Keratinocyte (primary cell): Measurements from ENCODE around the gene FPR1. TPM values are rescaled to one million over a fixed set of nuclear protein-coding genes. Genes with fewer than 3 reads are reported as not detected.
"Not testable (repeated sequence)": the region's sequence is repeated elsewhere in the genome, so short reads cannot be mapped to it uniquely, and the experiment has no call there.

Experiments
- DNase-seq: peaks from one replicate; pipeline ENCODE4 v3.0.0-alpha.2; 2011; ENCODE audit warnings: low read depth, missing footprints, low spot score
- FAIRE-seq: peaks from 2 replicates; lab custom pipeline; 2011; peaks lifted over from hg19 to GRCh38; lab: Jason Lieb, UNC
- H2AFZ ChIP-seq: 2 replicates; pipeline ENCODE4 v1.6.0; 2012; ENCODE audit warnings: low read length, control low read depth, inconsistent platforms; ENCODE audit not compliant: control insufficient read depth
- H3K27ac ChIP-seq: 2 replicates; pipeline ENCODE4 v1.5.1; 2011; ENCODE audit warnings: low read length; ENCODE audit not compliant: control insufficient read depth, insufficient read depth
- H3K27me3 ChIP-seq: 3 replicates; pipeline ENCODE4 v1.6.0; 2011; ENCODE audit warnings: low read length; ENCODE audit not compliant: control insufficient read depth, insufficient read depth; ENCODE audit errors: extremely low read depth
- H3K36me3 ChIP-seq, 2 experiments: 2 replicates in 1 of 2; 3 replicates in 1 of 2; pipeline ENCODE4 v1.5.1; 2011; ENCODE audit warnings: low read length in 2 of 2, mild to moderate bottlenecking in 1 of 2; ENCODE audit not compliant: control insufficient read depth in 2 of 2, insufficient read depth in 2 of 2; ENCODE audit errors: extremely low read depth in 1 of 2
- H3K4me1 ChIP-seq: 3 replicates; pipeline ENCODE4 v1.5.1; 2011; ENCODE audit warnings: low read length; ENCODE audit not compliant: control insufficient read depth, insufficient read depth; ENCODE audit errors: extremely low read depth
- H3K4me2 ChIP-seq: 3 replicates; pipeline ENCODE4 v1.6.0; 2011; ENCODE audit warnings: low read depth, low read length; ENCODE audit not compliant: control insufficient read depth, insufficient read depth; ENCODE audit errors: extremely low read depth
- H3K4me3 ChIP-seq, 3 experiments: fragments of 200-600 bp in 1 of 3; sonication (generic) in 1 of 3; 2 replicates in 2 of 3; 3 replicates in 1 of 3; pipeline ENCODE4 v1.5.1; 2011 to 2016; ENCODE audit warnings: low read length in 3 of 3, mild to moderate bottlenecking in 3 of 3, control low read depth in 2 of 3, inconsistent platforms in 1 of 3, low read depth in 1 of 3, mixed read lengths in 1 of 3, mixed run types in 1 of 3, moderate library complexity in 1 of 3; ENCODE audit not compliant: control insufficient read depth in 2 of 3, insufficient read depth in 2 of 3; ENCODE audit errors: extremely low read depth in 1 of 3
- H3K79me2 ChIP-seq: 2 replicates; pipeline ENCODE4 v1.6.0; 2012; ENCODE audit warnings: low read length; ENCODE audit not compliant: control insufficient read depth, insufficient read depth
- H3K9ac ChIP-seq: 3 replicates; pipeline ENCODE4 v1.6.0; 2011; ENCODE audit warnings: low read length; ENCODE audit not compliant: control insufficient read depth, insufficient read depth; ENCODE audit errors: extremely low read depth
- H3K9me1 ChIP-seq: 3 replicates; pipeline ENCODE4 v1.6.0; 2011; ENCODE audit warnings: low read length; ENCODE audit not compliant: control insufficient read depth, insufficient read depth; ENCODE audit errors: extremely low read depth
- H3K9me3 ChIP-seq: 2 replicates; pipeline ENCODE4 v1.5.1; 2012; ENCODE audit warnings: low read depth, low read length; ENCODE audit not compliant: control insufficient read depth
- H4K20me1 ChIP-seq: 3 replicates; pipeline ENCODE4 v1.6.0; 2011; ENCODE audit warnings: low read length; ENCODE audit not compliant: control insufficient read depth, insufficient read depth; ENCODE audit errors: extremely low read depth
- EZH2 ChIP-seq: IDR thresholded peaks from one replicate; pipeline ENCODE4 v1.6.1; 2012; ENCODE audit warnings: inconsistent platforms, mild to moderate bottlenecking, low read length, moderate library complexity
- dilution Hi-C: fragments of 300-500 bp; cut with MboI; formaldehyde crosslinking; loops from one replicate; pipeline ENCODE4 v1.7.0; 2020; ENCODE audit warnings: low sequenced_read_pairs; ENCODE audit not compliant: extremely low pct_ligation_motif_present
- polyA plus RNA-seq, 5 experiments: library from polyadenylated mRNA; depleted of rRNA in 3 of 5; stranded (reverse) in 3 of 5; stranded (forward) in 1 of 5; unstranded in 1 of 5; fragments of >200 nt; gene quantifications; 1 replicate in 1 of 5; 2 replicates in 3 of 5; 3 replicates in 1 of 5; pipeline versions ENCODE4 v1.2.1 to v1.2.3, GENCODE V29; 2011 to 2012; ENCODE audit warnings: missing spikeins in 2 of 5, low read depth in 1 of 5, low replicate concordance in 1 of 5
- TF ChIP-seq, protein P1 (sequence below), 3 experiments: IDR thresholded peaks in 1 of 3; conservative IDR thresholded peaks in 1 of 3; optimal IDR thresholded peaks in 1 of 3; 2 replicates in 2 of 3; 3 replicates in 1 of 3; pipeline versions ENCODE3 to v1.5.1; 2011; ENCODE audit warnings: low read length in 3 of 3, mild to moderate bottlenecking in 3 of 3, moderate library complexity in 2 of 3, control low read depth in 1 of 3, inconsistent platforms in 1 of 3; ENCODE audit not compliant: insufficient read depth in 2 of 3; ENCODE audit errors: extremely low read depth in 1 of 3

FPR1 gene
- polyA plus RNA-seq, 1 donor (not counting 4 experiments of a cell fraction or from before 2014, with no cell fraction given), result 2.4 TPM

DNA sequence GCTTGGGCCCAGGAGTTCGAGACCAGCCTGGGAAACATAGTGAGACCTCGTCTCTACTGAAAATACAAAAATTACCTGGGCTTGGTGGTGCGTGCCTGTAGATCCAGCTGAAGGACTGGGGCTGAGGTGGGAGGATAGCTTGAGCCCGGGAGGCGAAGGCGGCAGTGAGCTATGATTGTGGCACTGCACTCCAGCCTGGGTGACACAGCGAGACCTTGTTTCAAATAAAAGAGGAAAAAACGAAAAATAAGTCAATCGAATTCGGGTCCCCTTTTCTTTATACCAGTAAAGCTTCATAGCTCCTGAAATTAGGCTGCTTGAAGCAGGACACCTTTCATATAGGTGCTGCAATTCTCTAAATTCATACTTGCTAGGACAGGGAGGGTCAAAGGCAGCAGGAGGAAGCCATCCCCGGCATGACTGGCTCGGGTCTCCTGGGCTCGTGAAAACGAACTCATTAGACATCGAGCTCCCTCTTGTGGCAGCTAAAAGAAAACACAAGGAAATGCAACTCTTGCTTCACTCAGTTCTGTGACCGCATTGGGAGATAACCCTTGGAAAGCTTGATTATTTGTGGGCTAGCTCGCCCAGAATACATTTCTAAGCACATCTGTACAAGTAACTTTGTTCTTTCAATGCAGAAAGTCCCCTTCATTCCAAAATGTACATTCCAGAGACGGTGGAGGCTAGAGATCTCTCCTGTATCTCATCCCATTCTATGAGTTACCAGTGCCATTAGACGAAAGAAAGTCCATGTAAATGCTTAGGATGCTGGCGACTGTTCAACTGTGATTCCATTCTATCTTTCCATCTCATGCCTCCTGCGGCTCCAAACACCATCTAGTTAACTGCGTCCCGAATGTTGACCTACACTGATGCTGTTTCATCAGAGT lies 26.1 kb upstream of the FPR1 start:
- DNase-seq (no peak), FAIRE-seq (peak; percentile 75)

DNA sequence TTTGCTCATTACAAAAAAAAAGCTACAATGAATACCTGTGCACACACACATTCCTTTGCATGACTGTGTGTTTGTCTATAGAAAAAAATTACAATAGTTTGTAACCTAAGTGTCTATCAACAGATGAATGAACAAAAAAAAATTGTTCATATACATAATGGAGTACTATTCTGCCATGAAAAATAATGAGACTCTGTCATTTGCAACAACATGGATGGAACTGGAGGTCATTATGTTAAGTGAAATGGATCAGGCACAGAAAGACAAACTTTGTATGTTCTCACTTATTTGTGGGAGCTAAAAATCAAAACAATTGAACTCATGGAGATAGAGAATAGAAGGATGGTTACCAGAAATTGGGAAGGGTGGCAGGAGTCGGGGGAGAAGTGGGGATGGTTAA lies 24.9 kb upstream of the FPR1 start:
- H3K4me2 ChIP-seq, H3K9me1 ChIP-seq, FAIRE-seq, H4K20me1 ChIP-seq, H3K9ac ChIP-seq, H3K79me2 ChIP-seq, dilution Hi-C loops, H3K36me3 ChIP-seq, DNase-seq, H3K27me3 ChIP-seq, H3K9me3 ChIP-seq, H3K4me1 ChIP-seq, H3K4me3 ChIP-seq, H2AFZ ChIP-seq, H3K27ac ChIP-seq: not testable (repeated sequence)

More for the DNA sequence above, 26.1 kb upstream of the FPR1 start:
- Histone ChIP-seq H2AFZ (no peak overlapping the region), H3K27ac (no peak overlapping the region), H3K4me3 (no peak overlapping the region), H3K36me3 (no peaks in the 10 kb centered on the region), H3K4me1 (no peaks in the 10 kb centered on the region), H4K20me1 (no peaks in the 10 kb centered on the region), H3K4me2 (peak overlapping the region; percentile 4), H3K27me3 (peaks cover 3% of the 10 kb centered on the region), H3K9ac (no peak overlapping the region), H3K9me1 (no peaks in the 10 kb centered on the region), H3K9me3 (no peaks in the 10 kb centered on the region), H3K79me2 (no peaks in the 10 kb centered on the region)
- TF ChIP-seq, protein P1, sequence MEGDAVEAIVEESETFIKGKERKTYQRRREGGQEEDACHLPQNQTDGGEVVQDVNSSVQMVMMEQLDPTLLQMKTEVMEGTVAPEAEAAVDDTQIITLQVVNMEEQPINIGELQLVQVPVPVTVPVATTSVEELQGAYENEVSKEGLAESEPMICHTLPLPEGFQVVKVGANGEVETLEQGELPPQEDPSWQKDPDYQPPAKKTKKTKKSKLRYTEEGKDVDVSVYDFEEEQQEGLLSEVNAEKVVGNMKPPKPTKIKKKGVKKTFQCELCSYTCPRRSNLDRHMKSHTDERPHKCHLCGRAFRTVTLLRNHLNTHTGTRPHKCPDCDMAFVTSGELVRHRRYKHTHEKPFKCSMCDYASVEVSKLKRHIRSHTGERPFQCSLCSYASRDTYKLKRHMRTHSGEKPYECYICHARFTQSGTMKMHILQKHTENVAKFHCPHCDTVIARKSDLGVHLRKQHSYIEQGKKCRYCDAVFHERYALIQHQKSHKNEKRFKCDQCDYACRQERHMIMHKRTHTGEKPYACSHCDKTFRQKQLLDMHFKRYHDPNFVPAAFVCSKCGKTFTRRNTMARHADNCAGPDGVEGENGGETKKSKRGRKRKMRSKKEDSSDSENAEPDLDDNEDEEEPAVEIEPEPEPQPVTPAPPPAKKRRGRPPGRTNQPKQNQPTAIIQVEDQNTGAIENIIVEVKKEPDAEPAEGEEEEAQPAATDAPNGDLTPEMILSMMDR (optimal IDR thresholded peaks at IDR 0.05 in 1 of 3, IDR thresholded peaks at IDR 0.05 in 1 of 3, conservative IDR thresholded peaks at IDR 0.05 in 1 of 3; ENCODE audit: extremely low read depth in 1 of 3, insufficient read depth in 2 of 3, low read length in 3 of 3), result peak; percentile 73 to 82 (median 81)
- TF ChIP-seq EZH2, result no peak
- dilution Hi-C loops, result no loop called here
